GM21529 (cell line): Measurements from ENCODE around the gene POU5F1.
"Not testable (repeated sequence)": the region's sequence is repeated elsewhere in the genome, so short reads cannot be mapped to it uniquely, and the experiment has no call there.

Source experiments
- ATAC-seq: cut with Tn5 transposase; IDR thresholded peaks from one replicate; pipeline ENCODE4 v1.9.1; 2021; ENCODE audit not compliant: unreplicated experiment

The POU5F1 gene

GRCh38 chr6:31192431-31193105 lies 22.1 kb upstream of the POU5F1 start:
- ATAC-seq, result not testable (repeated sequence)

- ATAC-seq, result peak; percentile 58
Measured at GRCh38 chr6:31190488-31190887, 20.0 kb upstream of the POU5F1 start.

GRCh38 chr6:31189223-31189622 lies 18.7 kb upstream of the POU5F1 start:
- not testable (repeated sequence) for ATAC-seq

- no peak for ATAC-seq
Measured at GRCh38 chr6:31187780-31188194, 17.3 kb upstream of the POU5F1 start.

- ATAC-seq, result no peak
Measured at GRCh38 chr6:31186052-31186734, 15.7 kb upstream of the POU5F1 start.

GRCh38 chr6:31185695-31186051 lies 15.2 kb upstream of the POU5F1 start:
- ATAC-seq, result not testable (repeated sequence)

- ATAC-seq, result not testable (repeated sequence)
Measured at GRCh38 chr6:31183859-31184258, 13.4 kb upstream of the POU5F1 start.

GRCh38 chr6:31183287-31183686 lies 12.8 kb upstream of the POU5F1 start:
- not testable (repeated sequence) for ATAC-seq

- ATAC-seq, result no peak
Measured at GRCh38 chr6:31180500-31180899, 10.0 kb upstream of the POU5F1 start.

GRCh38 chr6:31179896-31180295 lies 9.4 kb upstream of the POU5F1 start:
- no peak for ATAC-seq

GRCh38 chr6:31179042-31179386 lies 8.5 kb upstream of the POU5F1 start:
- ATAC-seq, result no peak

- ATAC-seq, result no peak
Measured at GRCh38 chr6:31178143-31179041, 7.9 kb upstream of the POU5F1 start.

- no peak for ATAC-seq
Measured at GRCh38 chr6:31175971-31176370, 5.5 kb upstream of the POU5F1 start.

- ATAC-seq, result no peak
Measured at GRCh38 chr6:31174378-31174777, 3.9 kb upstream of the POU5F1 start.

- no peak for ATAC-seq
Measured at GRCh38 chr6:31173406-31173805, 2.9 kb upstream of the POU5F1 start.

- no peak for ATAC-seq
Measured at GRCh38 chr6:31172973-31173384, 2.5 kb upstream of the POU5F1 start.

- no peak for ATAC-seq
Measured at GRCh38 chr6:31171931-31172905, 1.7 kb upstream of the POU5F1 start.

GRCh38 chr6:31170987-31171671 lies 647 bp upstream of the POU5F1 start:
- no peak for ATAC-seq

- ATAC-seq, result not testable (repeated sequence)
Measured at GRCh38 chr6:31169858-31170599, 453 bp downstream of the POU5F1 start.
